DND-41 (cell line): ENCODE results near the gene ARID3A.

Experiments used
- CTCF ChIP-seq: IDR thresholded peaks from 2 replicates; pipeline ENCODE4 v1.5.1; 2012; ENCODE audit warnings: borderline replicate concordance, low read length, moderate library complexity, mild to moderate bottlenecking; ENCODE audit not compliant: poor library complexity, severe bottlenecking; ENCODE audit errors: extremely low read depth
- EZH2 ChIP-seq: IDR thresholded peaks from 3 replicates; pipeline ENCODE4 v1.6.1; 2012; ENCODE audit warnings: borderline replicate concordance, low read depth, mild to moderate bottlenecking, moderate library complexity, low read length, inconsistent platforms; ENCODE audit not compliant: severe bottlenecking

- TF ChIP-seq EZH2: no peak
- TF ChIP-seq CTCF: no peak
Observed at GRCh38 chr19:943551-944170, 17.8 kb downstream of the ARID3A start.
